Esophagus mucosa (tissue), 1 donor: ENCODE results near the gene HNMT. TPM values are rescaled to one million over a fixed set of nuclear protein-coding genes. Genes with fewer than 3 reads are reported as not detected.
"Not testable (repeated sequence)": the region's sequence is repeated elsewhere in the genome, so short reads cannot be mapped to it uniquely, and the experiment has no call there.

ENCODE experiments used
- ATAC-seq: fragments of 200-7000 bp; cut with Tn5 transposase; one replicate; pipeline ENCODE4 v1.9.1; 2020
- total RNA-seq: library from RNA; stranded (reverse); gene quantifications from one replicate; pipeline ENCODE4 v1.2.4, GENCODE V29; 2023
- donor health status: DM: yes; HTN: yes; CAD: no.

Gene HNMT
- total RNA-seq, 1 donor from 2014 or later: 2.5 TPM

DNA sequence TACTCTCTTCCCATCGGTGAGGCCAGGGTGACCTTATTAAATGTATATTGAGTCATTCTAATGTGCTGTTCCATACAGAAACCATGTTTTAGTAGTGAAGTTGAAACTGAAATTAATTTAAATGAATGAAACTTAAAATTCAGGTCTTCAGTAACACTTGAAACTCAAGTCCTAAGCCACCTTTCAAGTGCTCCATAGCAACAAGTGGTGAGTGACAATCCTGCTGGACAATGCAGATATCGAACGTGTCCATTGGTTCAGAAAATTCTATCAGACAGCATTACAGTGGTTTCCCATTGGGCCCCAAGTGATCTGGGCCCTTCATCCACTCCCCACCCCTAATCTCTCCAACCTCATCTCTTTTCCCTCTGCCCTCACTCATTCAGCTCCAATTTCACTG is 48.7 kb downstream of the HNMT start:
- no peak for ATAC-seq

DNA sequence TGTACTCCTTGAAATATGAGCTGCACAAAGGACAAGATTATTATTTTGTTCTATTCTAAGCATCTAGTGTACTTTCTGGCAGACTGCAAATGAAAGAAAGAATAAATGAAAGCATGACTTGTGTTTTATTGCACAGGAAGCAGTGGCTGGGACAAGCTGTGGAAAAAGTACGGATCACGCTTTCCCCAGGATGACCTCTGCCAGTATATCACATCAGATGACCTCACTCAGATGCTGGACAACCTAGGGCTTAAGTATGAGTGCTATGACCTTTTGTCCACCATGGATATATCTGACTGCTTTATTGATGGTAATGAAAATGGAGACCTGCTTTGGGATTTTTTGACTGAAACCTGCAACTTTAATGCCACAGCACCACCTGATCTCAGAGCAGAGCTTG is 49.4 kb downstream of the HNMT start:
- no peak for ATAC-seq

DNA sequence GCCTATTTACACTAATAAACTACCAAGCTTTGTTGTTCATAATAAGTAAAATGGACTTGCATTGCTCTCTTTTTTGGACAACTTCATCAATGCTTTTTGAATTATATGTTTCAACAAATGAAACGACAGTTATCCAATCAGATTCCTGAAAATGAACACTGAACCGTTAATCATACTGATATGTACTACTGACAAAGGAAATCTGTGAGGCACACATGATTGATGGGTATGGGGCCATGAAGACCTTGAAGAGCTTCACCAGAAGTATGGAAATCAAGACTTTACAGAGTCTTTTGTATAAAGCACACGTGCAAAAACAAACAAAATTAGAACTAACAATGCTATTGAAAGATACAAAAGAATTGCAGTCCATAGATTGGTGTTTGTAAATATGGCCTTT is 51.2 kb downstream of the HNMT start:
- ATAC-seq: no peak

DNA sequence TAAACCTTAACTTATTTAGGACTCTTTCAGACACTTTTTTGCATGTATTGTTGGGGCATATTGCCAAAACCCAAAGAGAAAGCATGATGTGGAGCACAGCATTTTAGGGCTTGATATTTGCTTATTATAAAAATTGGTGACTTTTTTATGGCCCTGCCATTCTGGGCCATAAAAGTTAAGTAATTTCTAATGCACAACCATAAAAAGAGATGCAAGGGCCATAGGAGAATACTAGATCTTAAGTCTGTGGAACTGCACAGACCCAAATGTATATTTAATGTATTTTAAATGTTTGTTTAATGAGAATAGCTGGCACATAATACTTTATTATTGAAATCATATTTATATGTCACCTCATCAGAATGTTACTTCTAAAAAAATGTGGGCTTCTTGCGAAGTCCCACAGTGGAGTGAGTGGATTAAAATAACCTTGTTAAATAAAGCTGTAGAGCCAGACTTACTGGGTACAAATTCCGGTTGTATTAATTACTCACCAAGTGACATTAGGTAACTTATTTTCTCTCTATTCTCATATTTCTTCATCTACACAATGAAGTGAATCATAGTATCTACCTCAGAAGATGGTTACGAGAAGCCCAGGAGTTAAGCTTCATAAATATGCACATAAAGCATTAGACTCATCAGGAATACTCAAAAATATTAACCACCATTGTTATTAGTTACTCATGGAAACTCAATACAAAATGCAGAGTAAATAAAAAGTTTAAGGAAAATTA is 52.2 kb downstream of the HNMT start:
- peak; percentile 95 for ATAC-seq

DNA sequence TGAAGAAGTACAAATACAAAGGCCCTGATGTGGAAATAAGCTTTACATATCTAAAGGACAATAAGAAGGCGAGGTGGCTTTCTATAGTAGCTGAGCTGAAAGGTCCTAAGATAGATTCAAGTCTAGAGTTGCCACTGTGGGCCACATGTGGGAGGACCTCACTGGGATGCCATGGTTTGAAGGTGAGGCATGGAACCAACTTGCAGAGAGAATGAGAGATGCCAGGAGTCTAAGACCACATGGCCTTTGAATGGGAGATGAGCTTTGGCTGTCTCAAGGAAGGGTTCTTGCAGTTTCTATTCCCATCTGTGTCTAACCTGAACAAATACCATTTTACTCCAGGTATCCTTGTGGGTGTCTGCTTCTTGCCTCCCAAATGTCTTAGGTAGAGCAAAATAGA is 53.6 kb downstream of the HNMT start:
- no peak for ATAC-seq

DNA sequence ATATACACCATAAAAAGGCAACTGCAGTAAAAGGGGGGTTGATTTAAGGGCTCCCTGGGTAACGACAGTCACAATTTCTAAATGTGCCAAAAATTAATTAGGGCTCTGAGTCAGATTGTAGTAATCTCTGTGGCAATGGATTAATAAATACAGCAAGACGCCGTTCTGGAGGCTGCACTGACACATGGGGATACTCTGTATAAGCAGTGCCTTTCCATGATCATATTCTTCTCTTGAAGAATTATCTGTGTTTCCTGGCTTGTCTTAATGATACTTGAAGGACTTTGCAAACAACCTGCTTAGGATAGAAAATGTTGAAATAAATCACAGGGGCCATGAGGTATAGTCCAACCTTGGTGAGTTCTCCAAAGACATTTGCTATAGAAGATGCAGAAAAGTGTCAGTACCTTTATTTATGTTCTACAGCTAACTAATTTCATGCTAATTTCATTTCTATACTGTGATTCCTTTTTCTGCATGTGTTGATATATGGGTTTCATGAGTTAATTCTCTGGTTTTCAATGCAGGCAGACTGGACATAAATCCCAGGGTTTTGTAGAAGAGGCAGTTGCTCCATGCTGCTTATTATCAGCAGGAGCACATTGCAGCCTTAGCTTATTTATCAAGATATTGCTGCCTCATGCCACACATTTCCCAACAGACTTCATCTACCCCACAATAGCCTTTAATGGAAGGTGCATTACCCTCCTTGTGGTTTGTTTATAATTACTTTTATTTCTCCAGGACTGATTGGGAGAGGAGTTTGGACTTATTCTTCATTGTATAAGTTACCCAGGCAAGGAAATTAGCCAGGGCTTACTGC is 54.8 kb downstream of the HNMT start:
- ATAC-seq: no peak

DNA sequence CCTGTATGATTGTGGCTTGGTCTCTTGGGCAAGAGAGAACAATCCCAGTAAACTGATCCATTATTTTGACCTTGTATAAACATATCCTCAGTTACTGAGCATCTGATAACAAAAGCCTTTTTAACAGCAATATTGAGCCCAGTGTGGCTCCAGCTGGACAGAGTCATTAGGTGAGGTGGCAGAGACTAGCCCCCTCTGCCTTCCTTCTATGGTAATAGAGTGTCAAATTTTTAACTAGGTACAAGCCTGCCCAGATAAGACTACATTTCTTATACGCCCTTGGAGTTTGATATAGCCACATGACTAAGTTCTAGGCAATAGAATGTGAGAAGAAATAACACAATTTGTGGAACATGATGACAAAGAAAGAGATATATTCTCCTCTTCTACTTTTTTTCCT is 56.2 kb downstream of the HNMT start:
- no peak for ATAC-seq

DNA sequence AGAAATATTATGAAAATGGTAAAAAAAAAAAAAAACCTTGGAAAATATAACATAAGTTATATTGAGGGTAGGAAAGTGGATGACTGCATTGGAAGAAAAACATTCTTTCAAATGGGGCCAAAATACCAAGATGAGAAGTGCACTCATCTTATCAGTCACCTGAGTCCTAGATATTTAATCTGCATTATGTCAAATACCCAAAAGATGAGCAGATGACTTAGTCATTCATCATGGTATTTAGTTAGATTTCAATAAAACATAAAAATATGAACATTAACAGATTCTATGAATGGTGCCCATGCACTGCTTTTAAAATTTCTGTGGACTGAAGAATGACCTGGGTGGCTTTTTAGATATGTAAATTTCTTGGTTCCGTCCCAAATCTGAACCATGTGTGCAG is 56.9 kb downstream of the HNMT start:
- no peak for ATAC-seq

DNA sequence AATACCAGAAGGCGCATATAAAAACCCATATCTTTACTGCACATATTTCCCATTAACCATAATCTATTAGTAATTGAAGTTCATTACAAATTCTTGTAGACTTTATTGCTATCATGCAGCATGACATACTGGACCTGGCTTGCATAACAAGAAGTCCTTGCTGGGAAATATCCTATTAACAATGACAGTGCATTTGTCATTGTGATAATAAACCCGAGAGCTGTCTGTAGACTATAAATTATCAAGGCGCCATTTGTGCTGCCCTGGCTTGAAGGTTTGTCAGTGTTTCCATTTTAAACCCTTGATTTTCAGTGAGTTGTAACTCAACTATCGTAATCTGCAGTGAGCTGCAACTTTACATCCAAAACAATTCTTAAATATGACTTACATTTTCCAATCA is 59.0 kb downstream of the HNMT start:
- peak; percentile 29 for ATAC-seq

DNA sequence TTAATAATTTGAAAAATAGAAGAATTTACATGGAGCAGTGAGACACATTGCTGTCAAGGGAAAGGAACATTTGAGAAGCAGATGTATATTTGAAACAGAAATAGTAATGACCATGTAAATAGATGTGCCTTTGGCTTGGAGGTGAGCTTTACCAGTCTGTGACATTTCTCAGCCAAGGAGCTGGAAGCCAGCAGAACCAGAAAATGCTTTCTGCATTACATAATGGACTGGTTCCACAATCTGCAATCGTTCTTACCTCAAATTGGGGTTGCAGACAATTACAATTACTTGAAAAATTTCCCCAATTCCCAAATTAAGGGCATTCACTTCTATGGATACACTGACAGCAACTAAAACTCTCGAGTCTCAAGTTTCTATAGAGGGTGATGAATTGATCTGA is 59.7 kb downstream of the HNMT start:
- no peak for ATAC-seq

DNA sequence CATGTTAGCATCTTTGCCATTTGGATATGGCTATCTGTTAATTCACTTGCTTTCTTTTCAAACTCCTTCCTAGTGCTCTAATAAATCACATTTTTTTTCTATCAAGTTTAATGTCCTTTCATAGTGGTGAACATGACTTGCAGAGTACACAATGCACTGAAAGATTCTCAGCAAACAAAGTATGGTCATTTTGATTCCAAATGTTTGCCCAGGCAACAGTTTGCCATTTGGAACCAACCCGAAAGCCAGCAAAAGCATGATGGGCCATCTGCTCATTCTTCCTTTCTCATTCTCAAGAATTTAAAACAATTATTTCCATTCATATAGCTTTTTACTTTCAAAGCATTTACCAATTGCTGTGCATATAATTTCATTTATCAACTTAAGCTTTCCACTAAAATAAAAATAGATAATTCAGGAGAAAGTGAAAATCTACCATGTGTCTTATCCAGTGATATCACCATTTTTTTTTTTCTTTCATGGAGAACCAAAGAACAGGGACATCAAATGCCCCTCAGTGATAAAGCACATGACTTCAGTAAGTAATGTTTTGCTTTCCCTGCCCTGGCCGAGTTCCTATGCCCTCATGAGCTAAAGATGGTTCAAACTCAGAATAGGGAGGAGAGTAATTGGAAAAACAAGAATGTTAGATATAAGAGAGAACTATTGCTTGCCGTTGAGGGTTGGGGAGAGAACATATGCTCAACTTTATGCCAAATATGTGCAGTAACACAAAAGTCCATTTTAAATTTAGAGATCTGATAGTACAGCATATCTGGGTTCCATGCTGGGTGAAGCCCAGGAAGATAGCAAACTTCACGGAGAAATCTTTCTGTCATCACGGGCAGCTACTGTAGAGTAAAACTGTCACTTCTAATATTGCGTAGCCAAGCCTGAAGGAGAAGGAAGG is 62.1 kb downstream of the HNMT start:
- no peak for ATAC-seq

DNA sequence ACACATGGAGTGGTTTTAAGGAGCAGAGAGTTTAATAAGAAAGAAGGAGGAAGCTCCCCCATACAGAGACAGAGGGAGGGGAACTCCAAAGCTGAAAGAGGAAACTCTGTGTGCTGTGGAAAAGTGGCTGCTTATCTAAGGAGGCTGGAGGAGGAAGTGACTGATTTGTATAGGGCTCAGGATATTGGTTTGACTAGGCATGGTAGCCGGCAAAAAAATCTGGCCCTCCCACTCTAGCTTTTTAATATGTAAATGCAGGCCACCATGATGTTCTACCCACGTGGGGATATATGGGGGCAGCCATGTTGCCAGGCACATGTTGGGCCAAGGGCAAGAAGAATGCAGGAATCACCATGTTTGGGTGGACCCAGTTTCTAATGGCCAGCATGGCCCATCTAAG is 64.3 kb downstream of the HNMT start:
- ATAC-seq: no peak

DNA sequence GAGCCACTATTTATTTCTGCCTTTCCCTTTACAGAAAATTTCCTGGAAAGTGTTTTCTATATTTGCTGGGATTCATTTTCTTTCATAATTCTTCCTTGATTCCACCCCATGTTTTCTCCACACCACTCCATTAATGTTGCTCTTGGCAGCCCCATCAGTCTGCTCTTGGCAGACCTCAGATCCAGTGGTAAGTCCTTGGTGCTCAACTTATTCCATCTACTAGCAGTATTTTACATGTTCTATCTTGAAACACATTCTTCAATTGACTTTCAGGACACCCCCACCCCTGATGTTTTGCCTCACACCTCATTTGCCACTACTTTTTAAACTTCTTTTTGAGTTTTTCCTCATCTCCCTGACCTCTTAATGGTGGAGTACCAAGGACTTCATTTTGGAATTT is 65.0 kb downstream of the HNMT start:
- ATAC-seq: no peak

DNA sequence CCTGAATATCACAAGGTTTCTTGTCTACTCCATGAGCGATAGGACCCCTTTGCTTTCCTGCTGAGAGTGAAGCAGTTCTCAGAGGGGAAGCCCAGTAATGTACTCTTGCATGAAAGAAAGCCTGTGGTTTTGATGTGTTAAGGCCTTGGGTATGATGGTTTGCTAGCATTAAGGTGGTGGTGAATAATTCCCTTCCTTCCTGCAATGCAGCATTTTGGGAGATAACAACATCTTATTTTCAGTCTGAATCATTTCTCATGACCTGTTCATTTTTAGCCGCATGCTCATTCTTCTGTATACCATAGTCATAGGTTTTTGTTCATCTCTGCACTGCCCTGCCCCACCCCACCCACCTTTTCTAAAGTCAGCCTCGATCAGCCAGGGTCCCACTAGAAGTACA is 66.2 kb downstream of the HNMT start:
- no peak for ATAC-seq

DNA sequence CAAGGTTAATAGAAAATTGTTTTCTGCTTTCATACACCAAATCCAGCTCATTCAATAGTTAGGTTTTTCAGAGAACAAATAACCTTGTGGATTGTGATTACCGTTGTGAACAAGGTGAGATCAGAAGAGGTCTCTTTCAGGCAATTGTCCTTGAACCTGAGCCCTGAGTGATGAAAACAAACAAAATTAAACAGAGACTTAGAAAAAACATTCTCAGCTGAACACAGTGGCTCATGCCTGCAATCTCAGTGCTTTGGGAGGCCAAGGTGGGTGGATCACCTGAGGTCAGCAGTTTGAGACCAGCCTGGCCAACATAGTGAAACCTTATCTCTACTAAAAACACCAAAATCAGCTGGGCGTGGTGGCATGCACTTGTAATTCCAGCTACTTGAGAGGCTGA is 68.1 kb downstream of the HNMT start:
- no peak for ATAC-seq

DNA sequence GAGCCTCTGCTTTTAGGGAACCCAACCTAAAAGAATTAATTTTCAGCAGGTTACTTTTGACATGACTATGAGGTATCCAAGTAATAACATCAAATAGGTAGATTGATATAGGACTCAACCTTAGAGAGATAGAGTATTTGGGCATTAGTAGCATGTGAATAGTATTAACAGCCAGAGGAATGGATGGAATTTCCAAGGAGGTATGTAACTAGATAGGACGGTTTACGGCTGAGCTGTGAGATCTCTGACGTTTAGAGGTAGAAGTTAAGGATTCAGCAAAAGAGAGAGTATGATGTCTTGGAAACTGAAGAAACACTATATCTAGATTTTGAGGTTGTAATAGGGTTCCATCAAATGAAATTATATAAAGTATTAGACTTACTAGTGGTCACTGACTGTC is 70.3 kb downstream of the HNMT start:
- no peak for ATAC-seq

DNA sequence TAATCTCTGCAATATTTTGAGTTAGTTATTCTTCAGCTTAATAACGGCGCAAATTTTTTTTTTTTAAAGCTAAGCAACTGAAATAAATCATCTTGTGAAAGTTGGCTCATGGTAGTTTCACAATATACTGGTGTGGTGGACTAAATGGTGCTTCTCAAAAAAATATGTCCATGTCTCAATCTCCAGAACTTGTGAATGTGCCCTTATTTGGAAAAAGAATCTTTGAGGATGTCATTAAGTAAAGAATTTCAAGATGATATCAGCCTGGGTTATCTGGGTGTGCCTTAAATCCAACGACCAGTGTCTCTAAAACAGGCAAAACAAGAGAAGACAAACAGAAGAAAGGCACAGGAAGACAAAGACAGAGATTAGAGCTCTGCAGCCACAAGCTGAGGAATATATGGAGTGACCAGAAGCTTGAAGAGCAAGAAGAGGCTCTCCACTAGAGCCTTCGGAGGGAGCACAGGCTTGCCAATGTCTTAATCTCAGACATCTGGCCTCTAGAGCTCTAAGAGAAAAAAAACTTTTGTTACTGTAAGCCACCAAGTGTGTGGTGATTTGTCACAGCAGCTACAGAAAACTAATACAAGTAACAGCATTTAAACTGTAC is 71.4 kb downstream of the HNMT start:
- no peak for ATAC-seq

DNA sequence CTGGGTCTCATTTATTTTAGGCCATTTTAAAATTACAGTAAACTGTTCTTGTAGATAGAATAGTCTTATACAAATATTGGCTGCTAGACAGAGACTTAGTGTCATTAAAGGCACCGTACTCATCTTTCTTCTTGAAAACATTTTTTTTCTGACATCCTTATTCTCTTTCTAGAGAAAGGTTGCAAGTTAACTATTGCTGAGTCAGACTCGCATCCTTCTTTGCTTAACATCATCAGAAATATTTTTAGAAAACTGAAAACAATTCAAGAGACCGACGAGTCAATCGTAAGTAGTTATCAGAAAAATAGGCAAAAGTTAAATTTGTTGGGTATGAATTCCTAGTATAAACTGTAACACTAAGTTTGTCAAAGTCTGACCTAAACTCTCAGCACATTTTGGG is 72.2 kb downstream of the HNMT start:
- no peak for ATAC-seq

DNA sequence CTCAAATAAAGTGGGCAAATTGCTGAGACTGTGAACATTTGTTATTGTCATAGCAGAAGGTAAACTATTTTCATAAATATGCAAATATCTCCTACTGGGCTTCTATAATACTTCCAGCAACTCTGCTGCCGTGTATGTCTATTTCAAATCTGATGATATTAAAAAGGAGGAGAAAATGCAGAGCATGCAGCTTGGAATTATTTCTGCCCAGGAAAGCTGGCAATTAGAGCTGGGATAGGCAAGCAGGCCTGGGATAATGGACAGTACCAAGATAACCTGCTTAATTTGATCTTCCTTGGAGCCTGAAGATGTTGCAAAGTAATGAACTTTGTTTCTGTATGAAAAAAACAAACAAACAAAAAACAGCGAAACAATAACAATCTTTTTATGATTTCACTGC is 72.8 kb downstream of the HNMT start:
- no peak for ATAC-seq

DNA sequence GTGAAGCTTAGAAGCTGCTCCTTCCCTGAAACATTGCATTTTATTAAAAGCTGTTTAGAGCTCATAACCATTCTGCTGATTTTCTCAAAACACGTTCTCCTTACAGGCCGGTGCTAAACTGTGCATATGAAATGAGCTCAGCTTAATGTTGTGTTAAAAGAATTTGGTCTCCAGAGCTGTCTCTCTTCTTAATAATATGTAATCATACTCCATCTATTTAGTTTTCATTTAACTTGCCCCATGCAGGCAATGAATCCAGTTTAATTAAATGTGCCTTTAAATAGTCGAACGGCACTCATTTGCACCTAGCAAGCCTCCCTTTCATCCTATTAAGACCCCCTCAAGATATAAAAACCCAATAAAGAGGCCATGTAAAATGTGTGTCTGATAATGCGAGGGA is 76.3 kb downstream of the HNMT start:
- ATAC-seq: no peak

DNA sequence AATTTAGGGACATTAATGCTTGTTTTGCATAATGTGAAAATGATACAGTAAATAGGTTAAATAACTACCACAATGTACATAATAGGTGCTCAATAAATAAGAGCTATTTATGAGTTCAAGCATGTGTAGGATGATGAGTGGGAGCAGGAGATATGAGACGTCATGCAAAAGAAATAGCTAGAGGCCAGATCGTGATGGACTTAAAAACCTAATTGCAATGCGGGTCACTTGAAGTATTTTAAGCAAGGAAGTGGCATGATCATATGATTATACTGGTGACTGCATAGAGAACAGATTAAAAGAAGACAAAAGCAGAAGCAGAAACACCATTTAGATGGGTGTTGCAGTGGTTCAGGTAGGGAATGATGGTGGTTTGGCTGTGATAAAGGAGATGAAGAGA is 78.0 kb downstream of the HNMT start:
- ATAC-seq: no peak

DNA sequence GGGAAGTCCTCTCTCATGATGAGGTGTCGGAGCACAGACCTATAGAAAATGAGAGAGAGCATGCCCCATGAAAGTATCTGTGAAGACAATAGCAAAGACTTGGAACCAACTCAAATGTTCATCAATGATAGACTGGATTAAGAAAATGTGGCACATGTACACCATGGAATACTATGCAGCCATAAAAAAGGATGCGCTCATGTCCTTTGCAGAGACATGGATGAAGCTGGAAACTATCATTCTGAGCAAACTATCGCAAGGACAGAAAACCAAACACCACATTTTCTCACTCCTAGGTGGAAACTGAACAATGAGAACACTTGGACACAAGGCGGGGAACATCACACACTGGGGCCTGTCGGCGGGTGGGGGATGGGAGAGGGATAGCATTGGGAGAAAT is 79.3 kb downstream of the HNMT start:
- not testable (repeated sequence) for ATAC-seq

DNA sequence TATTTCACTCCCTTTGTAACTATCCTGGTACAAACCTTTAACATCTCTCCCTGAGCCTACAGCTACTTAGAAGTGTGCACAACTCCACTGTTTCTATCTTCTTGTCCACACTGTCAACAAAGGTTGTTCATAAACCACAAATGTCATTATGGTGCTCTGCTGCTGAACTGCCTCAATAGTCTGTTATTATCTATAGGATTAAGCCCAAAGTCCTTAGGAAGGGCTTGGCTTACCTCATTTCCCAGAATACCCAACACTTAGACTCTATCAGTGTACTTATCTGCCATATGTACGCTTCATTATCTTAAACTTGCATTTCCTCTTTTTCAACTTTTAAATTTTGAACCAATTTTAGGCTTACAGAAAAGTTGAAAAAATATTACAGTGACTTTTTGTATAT is 94.2 kb downstream of the HNMT start:
- ATAC-seq: no peak
